Spleen (tissue), 11 donors: ENCODE data around the gene GRK6. TPM values are rescaled to one million over a fixed set of nuclear protein-coding genes. Genes with fewer than 3 reads are reported as not detected.

Source experiments
- DNase-seq: peaks from one replicate; pipeline ENCODE4 v3.0.0-alpha.2; 2020
- H3K27ac ChIP-seq, 8 donors: fragments of 200-600 bp; sonication (generic) in 7 of 8; 1 replicate in 4 of 8; 2 replicates in 4 of 8; pipeline versions ENCODE4 v1.5.0 to v1.8.0; 2016 to 2021; ENCODE audit warnings: inconsistent platforms in 4 of 8, mild to moderate bottlenecking in 4 of 8, moderate library complexity in 1 of 8
- H3K27me3 ChIP-seq, 7 donors: fragments of 200-600 bp; sonication (generic) in 6 of 7; replicated peaks in 1 of 7; 1 replicate in 4 of 7; 2 replicates in 3 of 7; pipeline versions ENCODE4 v1.5.0 to v1.8.0; 2016 to 2021; ENCODE audit warnings: inconsistent platforms in 3 of 7, mild to moderate bottlenecking in 1 of 7
- H3K36me3 ChIP-seq, 6 donors: fragments of 200-600 bp; sonication (generic) in 5 of 6; 1 replicate in 4 of 6; 2 replicates in 2 of 6; pipeline versions ENCODE4 v1.5.0 to v1.8.0; 2016 to 2021; ENCODE audit warnings: inconsistent platforms in 2 of 6
- H3K4me1 ChIP-seq, 6 donors: fragments of 200-600 bp; sonication (generic) in 5 of 6; 1 replicate in 3 of 6; 2 replicates in 3 of 6; pipeline versions ENCODE4 v1.5.0 to v1.8.0; 2016 to 2021; ENCODE audit warnings: inconsistent platforms in 3 of 6
- H3K4me3 ChIP-seq, 8 donors: fragments of 200-600 bp; sonication (generic) in 7 of 8; 1 replicate in 4 of 8; 2 replicates in 4 of 8; pipeline versions ENCODE4 v1.5.0 to v1.8.0; 2016 to 2021; ENCODE audit warnings: inconsistent platforms in 4 of 8, mild to moderate bottlenecking in 4 of 8, moderate library complexity in 2 of 8
- H3K9me3 ChIP-seq, 8 donors: fragments of 200-600 bp; sonication (generic) in 7 of 8; 1 replicate in 4 of 8; 2 replicates in 4 of 8; pipeline versions ENCODE4 v1.5.0 to v1.8.0; 2016 to 2021; ENCODE audit warnings: inconsistent platforms in 4 of 8
- POLR2A ChIP-seq, 3 donors: fragments of 450-650 bp; IDR thresholded peaks; one replicate each; pipeline ENCODE4 v1.5.1; 2017; ENCODE audit warnings: antibody characterized with exemption in 3 of 3, mild to moderate bottlenecking in 1 of 3
- POLR2AphosphoS5 ChIP-seq, 3 donors: sonication (generic); formaldehyde crosslinking; IDR thresholded peaks; one replicate each; pipeline ENCODE4 v1.5.1; 2017; ENCODE audit warnings: antibody characterized with exemption in 3 of 3
- WGBS, 5 donors: extraction: QIAGEN DNeasy Blood & Tissue Kit in 3 of 5; methylation state at CpG; one replicate each; pipeline versions ENCODE4 v1.1.5 to v1.1.7; 2013 to 2018; 5-methylcytosine and 5-hydroxymethylcytosine counted together
- intact Hi-C: fragments of 100-400 bp; cut with DNase I; formaldehyde crosslinking; loops from one replicate; pipeline ENCODE4 v1.15.0; 2023; ENCODE audit warnings: low total_unique reads
- polyA plus RNA-seq, 3 donors: library from polyadenylated mRNA; stranded (reverse); fragments of 200-250 nt; gene quantifications; one replicate each; pipeline ENCODE4 v1.2.1, GENCODE V29; 2013
- total RNA-seq, 7 donors: library from RNA; depleted of rRNA in 3 of 7; stranded (reverse); fragments of >200 nt in 3 of 7; fragmentation: NEBNext Ultra II Directional in 4 of 7; extraction: Animal tissue kit (Norgen Biotek cat#: 25700) in 4 of 7; gene quantifications; one replicate each; pipeline versions ENCODE4 v1.1.0 to v1.2.1, GENCODE V29; 2016 to 2021
- TF ChIP-seq, protein P1 (sequence below), 11 experiments: fragments of 200-600 bp in 7 of 11; fragments of 450-650 bp in 4 of 11; sonication (generic) in 4 of 11; IDR thresholded peaks in 8 of 11; conservative IDR thresholded peaks in 3 of 11; 1 replicate in 7 of 11; 2 replicates in 4 of 11; pipeline versions ENCODE4 v1.4.0 to v1.8.0; 2016 to 2021; ENCODE audit warnings: antibody characterized with exemption in 11 of 11, inconsistent platforms in 4 of 11, mild to moderate bottlenecking in 1 of 11
- donor health status: healthy with polysubstance abuse.
- donor health status: DM: no; HTN: no; CAD: no; lungs with moderate emphysema.
- donor health status: DM: no; HTN: no; CAD: no.
- donor health status: Bipolar disorder and iron deficiency.
- donor health status: healthy.
- donor health status: DM: no; HTN: no; CAD: no.
- donor health status: DM: yes; HTN: yes; CAD: no.

GRK6 gene
- total and polyA plus RNA-seq, 10 donors: 45.7 to 170 (median 133) TPM

DNA sequence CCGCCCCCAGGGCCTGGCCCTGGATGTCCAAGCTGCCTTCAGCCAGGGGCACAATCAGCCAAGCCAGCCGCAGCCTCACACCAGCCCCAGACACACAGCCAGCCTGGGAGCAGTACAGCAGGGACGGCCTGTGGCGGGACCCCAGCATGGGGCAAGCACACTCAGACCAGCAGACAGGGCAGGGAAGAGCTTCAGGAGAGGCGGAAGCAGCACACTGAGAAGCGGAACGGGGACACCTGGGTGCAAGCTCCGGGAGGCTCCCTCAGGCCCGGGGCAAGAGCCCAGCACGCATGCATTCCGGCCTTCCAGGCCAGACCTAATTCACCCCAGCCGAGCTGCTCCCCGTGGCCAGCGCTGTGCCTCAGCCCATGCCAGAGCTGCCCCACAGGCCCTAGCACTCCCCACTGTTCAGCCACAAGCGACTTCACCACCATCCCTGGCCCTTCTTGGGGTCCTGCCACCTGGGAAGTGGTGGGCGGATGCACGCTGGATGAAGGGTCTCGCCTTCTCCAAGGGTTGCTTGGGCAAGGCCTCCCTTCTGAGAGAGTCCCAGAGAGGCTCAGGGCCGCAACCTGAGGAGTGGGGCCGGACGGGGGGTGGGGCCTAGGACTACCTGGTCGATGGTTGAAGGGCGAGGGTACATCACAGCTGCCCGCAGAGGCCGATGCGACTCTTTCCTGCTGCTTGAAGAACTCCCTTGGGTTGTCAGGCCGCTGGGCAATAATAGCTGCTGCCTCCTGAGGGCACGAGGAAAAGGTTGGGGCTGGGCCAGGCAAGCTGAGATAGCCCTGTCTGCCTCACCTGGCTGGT lies 33.5 kb downstream of the GRK6 start:
- intact Hi-C loops: loop anchor here (10.0 kb wide), 1 partner anchor 145 kb away; the partner anchor contains the start of gene MXD3
- TF ChIP-seq POLR2AphosphoS5 (IDR thresholded peaks at IDR 0.05): no peak
- TF ChIP-seq POLR2A (IDR thresholded peaks at IDR 0.05): no peak
- TF ChIP-seq, protein P1, sequence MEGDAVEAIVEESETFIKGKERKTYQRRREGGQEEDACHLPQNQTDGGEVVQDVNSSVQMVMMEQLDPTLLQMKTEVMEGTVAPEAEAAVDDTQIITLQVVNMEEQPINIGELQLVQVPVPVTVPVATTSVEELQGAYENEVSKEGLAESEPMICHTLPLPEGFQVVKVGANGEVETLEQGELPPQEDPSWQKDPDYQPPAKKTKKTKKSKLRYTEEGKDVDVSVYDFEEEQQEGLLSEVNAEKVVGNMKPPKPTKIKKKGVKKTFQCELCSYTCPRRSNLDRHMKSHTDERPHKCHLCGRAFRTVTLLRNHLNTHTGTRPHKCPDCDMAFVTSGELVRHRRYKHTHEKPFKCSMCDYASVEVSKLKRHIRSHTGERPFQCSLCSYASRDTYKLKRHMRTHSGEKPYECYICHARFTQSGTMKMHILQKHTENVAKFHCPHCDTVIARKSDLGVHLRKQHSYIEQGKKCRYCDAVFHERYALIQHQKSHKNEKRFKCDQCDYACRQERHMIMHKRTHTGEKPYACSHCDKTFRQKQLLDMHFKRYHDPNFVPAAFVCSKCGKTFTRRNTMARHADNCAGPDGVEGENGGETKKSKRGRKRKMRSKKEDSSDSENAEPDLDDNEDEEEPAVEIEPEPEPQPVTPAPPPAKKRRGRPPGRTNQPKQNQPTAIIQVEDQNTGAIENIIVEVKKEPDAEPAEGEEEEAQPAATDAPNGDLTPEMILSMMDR (IDR thresholded peaks at IDR 0.05 in 8 of 11, conservative IDR thresholded peaks at IDR 0.05 in 3 of 11): no peak
- Histone ChIP-seq H3K4me3 (no peak overlapping the region), H3K36me3 (peaks cover 0 to 22% (median 2%) of the 10 kb centered on the region in 6 donors), H3K27ac (no peak overlapping the region), H3K27me3 (no peaks in the 10 kb centered on the region), H3K4me1 (peaks cover 10 to 49% (median 40%) of the 10 kb centered on the region in 6 donors), H3K9me3 (peaks cover 0 to 3% (median 0%) of the 10 kb centered on the region in 8 donors)
- WGBS, 5 donors: 89 to 98% (median 96%) methylated on average over 19 to 28 of the region's 28 CpGs
- DNase-seq: no peak

DNA sequence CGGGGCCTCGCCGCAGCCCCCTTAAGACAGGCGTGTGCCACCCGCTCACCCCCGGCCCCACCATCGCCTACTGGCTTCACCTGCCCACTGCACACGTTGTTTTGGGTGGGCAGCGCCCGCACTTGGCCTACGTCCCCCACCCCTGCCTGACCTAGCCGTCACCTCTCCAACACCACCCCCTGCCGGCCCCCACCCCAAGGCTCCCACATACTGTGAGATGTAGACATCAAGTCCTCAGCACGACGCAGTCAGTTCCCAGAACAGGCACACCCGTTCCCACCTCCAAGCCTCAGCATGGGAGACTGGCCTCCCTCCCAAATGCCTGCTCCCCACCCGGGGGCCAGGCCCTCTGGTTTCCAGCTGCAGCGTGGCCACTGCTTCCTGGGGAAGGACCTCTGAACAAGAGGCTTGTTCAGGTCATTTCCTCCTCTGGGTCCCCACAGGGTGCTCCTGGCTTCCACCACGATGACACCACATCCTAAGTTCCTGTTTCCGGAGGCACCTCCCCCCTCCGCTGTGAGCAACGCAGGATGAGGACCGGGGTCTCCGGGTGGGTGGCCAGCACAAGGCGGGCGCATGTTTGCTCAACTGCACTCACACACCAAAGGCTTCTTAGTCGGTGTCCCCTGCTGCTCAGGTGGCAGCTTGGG lies 35.7 kb downstream of the GRK6 start:
- H3K36me3 ChIP-seq: peaks cover 0 to 43% (median 7%) of the 10 kb centered on the region in 6 donors
- DNase-seq: peak; percentile 84
- intact Hi-C loops: no loop called here
- H3K4me3 ChIP-seq: peak overlapping the region in 1 of 8 donors; percentile 37
- no peaks in the 10 kb centered on the region for H3K27me3 ChIP-seq
- TF ChIP-seq, protein P1 (IDR thresholded peaks at IDR 0.05 in 8 of 11, conservative IDR thresholded peaks at IDR 0.05 in 3 of 11): no peak
- TF ChIP-seq POLR2A (IDR thresholded peaks at IDR 0.05): no peak
- TF ChIP-seq POLR2AphosphoS5 (IDR thresholded peaks at IDR 0.05): peak; percentile 74 to 84 (median 78)
- H3K27ac ChIP-seq: peak overlapping the region; percentile 2 to 74 (median 62)
- H3K4me1 ChIP-seq: peaks cover 4 to 28% (median 20%) of the 10 kb centered on the region in 6 donors
- WGBS, 5 donors: 37 to 51% (median 49%) methylated on average over 21 to 27 of the region's 27 CpGs
- peaks cover 0 to 5% (median 0%) of the 10 kb centered on the region in 8 donors for H3K9me3 ChIP-seq

DNA sequence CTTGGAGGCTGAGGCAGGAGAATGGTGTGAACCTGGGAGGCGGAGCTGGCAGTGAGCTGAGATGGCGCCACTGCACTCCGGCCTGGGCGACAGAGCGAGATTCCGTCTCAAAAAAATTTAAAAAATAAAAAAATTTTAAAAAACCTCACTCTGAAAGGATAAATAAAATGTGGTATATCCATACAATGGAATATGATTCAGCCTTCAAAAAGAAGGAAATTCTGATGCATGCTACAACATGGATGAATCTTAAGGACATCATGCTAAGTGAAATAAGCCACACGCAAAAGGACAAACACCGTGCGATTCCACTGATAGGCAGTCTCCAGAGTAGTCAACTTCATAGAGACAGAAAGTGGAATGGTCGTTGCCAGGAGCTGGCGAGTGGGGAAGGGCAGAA lies 38.6 kb downstream of the GRK6 start:
- intact Hi-C loops: no loop called here
- H3K36me3 ChIP-seq: peaks cover 0 to 31% (median 8%) of the 10 kb centered on the region in 6 donors
- H3K27me3 ChIP-seq: no peaks in the 10 kb centered on the region
- peaks cover 0 to 5% (median 0%) of the 10 kb centered on the region in 8 donors for H3K9me3 ChIP-seq
- peaks cover 4 to 36% (median 18%) of the 10 kb centered on the region in 6 donors for H3K4me1 ChIP-seq
- no peak overlapping the region for H3K4me3 ChIP-seq
- DNase-seq: no peak
- TF ChIP-seq POLR2AphosphoS5 (IDR thresholded peaks at IDR 0.05) (no peak), POLR2A (IDR thresholded peaks at IDR 0.05) (no peak)
- TF ChIP-seq, protein P1 (IDR thresholded peaks at IDR 0.05 in 8 of 11, conservative IDR thresholded peaks at IDR 0.05 in 3 of 11): no peak
- no peak overlapping the region for H3K27ac ChIP-seq
- WGBS, 5 donors: 93 to 99% (median 95%) methylated on average over 11 of the region's 11 CpGs

DNA sequence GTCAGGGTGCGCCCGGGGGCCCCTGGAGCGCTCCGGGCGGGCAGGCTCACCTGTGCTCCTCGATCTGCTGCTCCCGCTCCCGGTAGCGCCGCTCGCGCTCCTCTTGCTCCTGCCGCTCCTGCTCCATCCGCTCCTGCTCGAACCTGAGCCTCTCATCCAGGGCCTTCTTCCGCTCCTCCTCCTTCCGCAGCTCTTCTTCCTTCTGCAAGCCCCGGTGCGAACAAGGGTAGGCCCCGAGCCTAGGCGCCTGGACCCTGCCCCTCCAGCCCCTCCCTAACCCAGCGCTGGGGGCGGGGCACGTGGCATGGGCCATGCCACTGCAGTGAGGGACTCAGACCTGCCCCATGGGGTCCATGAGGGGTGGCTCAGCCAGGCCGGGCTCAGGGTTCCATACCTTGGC lies 40.4 kb downstream of the GRK6 start:
- Histone ChIP-seq H3K4me3 (no peak overlapping the region), H3K36me3 (peaks cover 0 to 31% (median 8%) of the 10 kb centered on the region in 6 donors), H3K27me3 (peaks cover 0 to 4% (median 0%) of the 10 kb centered on the region in 7 donors), H3K4me1 (peaks cover under 1 to 46% (median 19%) of the 10 kb centered on the region in 6 donors), H3K9me3 (peaks cover 0 to 5% (median 0%) of the 10 kb centered on the region in 8 donors), H3K27ac (no peak overlapping the region)
- no peak for TF ChIP-seq POLR2AphosphoS5 (IDR thresholded peaks at IDR 0.05)
- intact Hi-C loops: no loop called here
- 92 to 96% (median 95%) methylated on average over 25 of the region's 25 CpGs for WGBS, 5 donors
- DNase-seq: no peak
